22Rv1 (cell line): Measurements from ENCODE around the gene CAPN11.

ENCODE experiments used
- ZFX ChIP-seq: fragments of 450-650 bp; IDR thresholded peaks from 2 replicates; pipeline ENCODE4 v1.6.1; 2017; ENCODE audit warnings: antibody characterized with exemption, borderline replicate concordance
- TF ChIP-seq, protein P1 (sequence below): fragments of 450-650 bp; IDR thresholded peaks from 2 replicates; pipeline ENCODE4 v1.5.1; 2017; ENCODE audit warnings: mild to moderate bottlenecking

DNA sequence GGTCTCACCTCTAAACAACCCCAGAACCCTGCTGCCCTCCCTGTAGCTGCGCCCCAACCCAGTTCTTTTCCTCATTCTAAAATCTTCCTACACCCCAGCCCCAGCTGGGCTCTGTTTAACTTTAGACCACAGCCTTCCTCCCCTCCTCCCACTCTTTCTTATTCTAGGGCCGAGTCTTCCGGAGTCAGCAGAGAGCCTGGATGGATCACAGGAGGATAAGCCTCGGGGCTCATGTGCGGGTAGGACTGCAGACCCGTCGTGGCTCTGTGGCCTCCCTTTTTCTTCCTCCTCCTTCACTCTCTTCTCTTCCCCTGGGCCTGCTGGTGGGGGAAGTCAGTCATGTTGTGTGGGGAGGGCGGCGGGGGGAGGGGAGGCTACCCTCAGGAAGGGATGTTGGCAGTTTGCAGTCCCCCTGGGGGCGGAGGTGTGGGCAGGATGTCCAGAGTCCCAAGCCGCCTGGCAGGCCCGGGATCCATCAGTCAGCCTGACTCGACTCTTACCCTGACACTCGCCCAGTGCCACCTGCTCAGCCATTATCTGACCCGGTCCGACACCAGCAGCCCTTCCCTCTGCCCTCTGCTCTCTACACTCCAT is 8.1 kb downstream of the CAPN11 start:
- TF ChIP-seq, protein P1, sequence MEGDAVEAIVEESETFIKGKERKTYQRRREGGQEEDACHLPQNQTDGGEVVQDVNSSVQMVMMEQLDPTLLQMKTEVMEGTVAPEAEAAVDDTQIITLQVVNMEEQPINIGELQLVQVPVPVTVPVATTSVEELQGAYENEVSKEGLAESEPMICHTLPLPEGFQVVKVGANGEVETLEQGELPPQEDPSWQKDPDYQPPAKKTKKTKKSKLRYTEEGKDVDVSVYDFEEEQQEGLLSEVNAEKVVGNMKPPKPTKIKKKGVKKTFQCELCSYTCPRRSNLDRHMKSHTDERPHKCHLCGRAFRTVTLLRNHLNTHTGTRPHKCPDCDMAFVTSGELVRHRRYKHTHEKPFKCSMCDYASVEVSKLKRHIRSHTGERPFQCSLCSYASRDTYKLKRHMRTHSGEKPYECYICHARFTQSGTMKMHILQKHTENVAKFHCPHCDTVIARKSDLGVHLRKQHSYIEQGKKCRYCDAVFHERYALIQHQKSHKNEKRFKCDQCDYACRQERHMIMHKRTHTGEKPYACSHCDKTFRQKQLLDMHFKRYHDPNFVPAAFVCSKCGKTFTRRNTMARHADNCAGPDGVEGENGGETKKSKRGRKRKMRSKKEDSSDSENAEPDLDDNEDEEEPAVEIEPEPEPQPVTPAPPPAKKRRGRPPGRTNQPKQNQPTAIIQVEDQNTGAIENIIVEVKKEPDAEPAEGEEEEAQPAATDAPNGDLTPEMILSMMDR = no peak
- TF ChIP-seq ZFX = no peak
